IMR-90 (cell line): ENCODE data around the gene CDC42BPA. TPM values are rescaled to one million over a fixed set of nuclear protein-coding genes. Genes with fewer than 3 reads are reported as not detected.

Experiments used
- ATAC-seq: fragments of 200-7000 bp; cut with Tn5 transposase; 2 replicates; pipeline ENCODE4 v1.9.1; 2020; ENCODE audit warnings: low read depth, mild to moderate bottlenecking, moderate library complexity
- BruUV-seq: library from RNA; stranded (reverse); fragments of 400-500 nt; replicated peaks from 2 replicates; lab custom pipeline; 2021; lab: Mats Ljungman, UMichigan
- CTCF ChIA-PET: fragments of 300-600 bp; formaldehyde crosslinking; extraction: SDS; loops from one replicate; lab custom pipeline; 2021; ENCODE audit warnings: antibody characterized with exemption; lab: Yijun Ruan, JAX
- POLR2A ChIA-PET: fragments of 300-600 bp; sonication (Branson Sonifier 250); formaldehyde crosslinking; loops from one replicate; lab custom pipeline; 2022; ENCODE audit warnings: antibody characterized with exemption; ENCODE audit not compliant: unreplicated experiment; lab: Charles Lee
- DNase-seq: peaks from one replicate; pipeline ENCODE4 v3.0.0; 2013
- H2AFZ ChIP-seq: replicated peaks from 2 replicates; pipeline ENCODE3; 2013; ENCODE audit warnings: low read length, mild to moderate bottlenecking; ENCODE audit not compliant: poor library complexity
- H2AK5ac ChIP-seq: 2 replicates; pipeline ENCODE4 v1.6.1; 2013; ENCODE audit warnings: low read depth, low read length, inconsistent platforms
- H2AK9ac ChIP-seq: replicated peaks from 2 replicates; pipeline ENCODE3; 2013; ENCODE audit warnings: mild to moderate bottlenecking, low read depth, low read length, moderate library complexity; ENCODE audit not compliant: poor library complexity
- H2BK120ac ChIP-seq: 2 replicates; pipeline ENCODE4 v1.6.1; 2013; ENCODE audit warnings: low read depth, low read length, inconsistent platforms
- H2BK15ac ChIP-seq: 3 replicates; pipeline ENCODE4 v1.6.1; 2013; ENCODE audit warnings: low read depth, low read length, inconsistent platforms
- H2BK20ac ChIP-seq: 2 replicates; pipeline ENCODE4 v1.6.1; 2013; ENCODE audit warnings: low read depth, mild to moderate bottlenecking, inconsistent platforms, low read length, moderate library complexity
- H2BK5ac ChIP-seq: 2 replicates; pipeline ENCODE4 v1.6.1; 2013; ENCODE audit warnings: mild to moderate bottlenecking, low read depth, low read length, inconsistent platforms; ENCODE audit not compliant: poor library complexity, severe bottlenecking
- H3K14ac ChIP-seq: replicated peaks from 2 replicates; pipeline ENCODE4 v1.6.1; 2013; ENCODE audit warnings: low read depth, low read length, inconsistent platforms
- H3K18ac ChIP-seq: 2 replicates; pipeline ENCODE4 v1.6.1; 2013; ENCODE audit warnings: low read depth, low read length, control low read depth
- H3K23ac ChIP-seq: 2 replicates; pipeline ENCODE4 v1.6.1; 2013; ENCODE audit warnings: low read depth, low read length, inconsistent platforms
- H3K27ac ChIP-seq: 2 replicates; pipeline ENCODE4 v1.5.1; 2013; ENCODE audit warnings: mild to moderate bottlenecking, control low read depth, low read length; ENCODE audit not compliant: insufficient read depth
- H3K27me3 ChIP-seq: 2 replicates; pipeline ENCODE4 v1.6.1; 2013; ENCODE audit warnings: low read length; ENCODE audit not compliant: control insufficient read depth, insufficient read depth
- H3K36me3 ChIP-seq: 2 replicates; pipeline ENCODE4 v1.6.1; 2013; ENCODE audit warnings: low read length, mixed read lengths; ENCODE audit not compliant: control insufficient read depth, insufficient read depth
- H3K4ac ChIP-seq: 2 replicates; pipeline ENCODE4 v1.6.1; 2013; ENCODE audit warnings: low read depth, low read length, inconsistent platforms
- H3K4me1 ChIP-seq: 2 replicates; pipeline ENCODE4 v1.6.1; 2013; ENCODE audit warnings: low read length, mixed read lengths; ENCODE audit not compliant: control insufficient read depth, insufficient read depth
- H3K4me2 ChIP-seq: 2 replicates; pipeline ENCODE4 v1.6.1; 2013; ENCODE audit warnings: low read depth, mild to moderate bottlenecking, control low read depth, low read length, moderate library complexity
- H3K4me3 ChIP-seq: 2 replicates; pipeline ENCODE4 v1.5.1; 2013; ENCODE audit warnings: low read depth, mild to moderate bottlenecking, control low read depth, low read length, moderate library complexity; ENCODE audit not compliant: insufficient read depth
- H3K56ac ChIP-seq: 2 replicates; pipeline ENCODE4 v1.6.1; 2013; ENCODE audit warnings: low read length, inconsistent platforms; ENCODE audit not compliant: insufficient read depth; ENCODE audit errors: extremely low read depth
- H3K79me1 ChIP-seq, 2 experiments: 2 replicates each; pipeline ENCODE4 v1.6.1; 2013; ENCODE audit warnings: low read length in 2 of 2, inconsistent platforms in 1 of 2, low read depth in 1 of 2
- H3K9ac ChIP-seq: 2 replicates; pipeline ENCODE4 v1.6.1; 2013; ENCODE audit warnings: low read depth, low read length, control low read depth
- H3K9me1 ChIP-seq: 2 replicates; pipeline ENCODE4 v1.6.1; 2013; ENCODE audit warnings: low read length, inconsistent platforms; ENCODE audit not compliant: insufficient read depth
- H3K9me3 ChIP-seq: 2 replicates; pipeline ENCODE4 v1.6.1; 2013; ENCODE audit warnings: low read length; ENCODE audit not compliant: control insufficient read depth, insufficient read depth
- H4K20me1 ChIP-seq: 2 replicates; pipeline ENCODE4 v1.6.1; 2013; ENCODE audit warnings: low read length, inconsistent platforms; ENCODE audit not compliant: insufficient read depth
- H4K5ac ChIP-seq: 2 replicates; pipeline ENCODE4 v1.6.1; 2013; ENCODE audit warnings: mild to moderate bottlenecking, low read depth, low read length, control low read depth
- H4K8ac ChIP-seq, 2 experiments: 2 replicates each; pipeline ENCODE4 v1.6.1; 2013; ENCODE audit warnings: low read depth in 2 of 2, low read length in 2 of 2, control low read depth in 1 of 2, inconsistent platforms in 1 of 2
- H4K91ac ChIP-seq: 2 replicates; pipeline ENCODE4 v1.6.1; 2013; ENCODE audit warnings: low read depth, low read length, inconsistent platforms; ENCODE audit not compliant: insufficient read depth
- BHLHE40 ChIP-seq: fragments of 150-350 bp; IDR thresholded peaks from 2 replicates; pipeline ENCODE4 v1.6.1; 2016; ENCODE audit warnings: mild to moderate bottlenecking, low read depth, low read length
- CEBPB ChIP-seq: IDR thresholded peaks from 2 replicates; pipeline ENCODE4 v1.6.1; 2012; ENCODE audit warnings: low read depth, low read length, improper control_type of control experiment
- CHD1 ChIP-seq: IDR thresholded peaks from 2 replicates; pipeline ENCODE4 v1.6.1; 2012; ENCODE audit warnings: low read depth, low read length, improper control_type of control experiment
- CTCF ChIP-seq: conservative IDR thresholded peaks from 2 replicates; pipeline ENCODE4 v1.5.1; 2012; ENCODE audit warnings: mild to moderate bottlenecking, low read depth, low read length, improper control_type of control experiment
- ELK1 ChIP-seq: fragments of 150-350 bp; IDR thresholded peaks from 2 replicates; pipeline ENCODE4 v1.6.1; 2016; ENCODE audit warnings: low read depth, mild to moderate bottlenecking, low read length, moderate library complexity, borderline replicate concordance
- FOS ChIP-seq: fragments of 150-350 bp; IDR thresholded peaks from 2 replicates; pipeline ENCODE4 v1.6.1; 2016; ENCODE audit warnings: low read depth, low read length
- MAFK ChIP-seq: IDR thresholded peaks from 2 replicates; pipeline ENCODE4 v1.6.1; 2012; ENCODE audit warnings: low read depth, low read length, improper control_type of control experiment
- MAZ ChIP-seq: IDR thresholded peaks from 2 replicates; pipeline ENCODE4 v1.6.1; 2012; ENCODE audit warnings: low read depth, mild to moderate bottlenecking, low read length, improper control_type of control experiment, moderate library complexity, borderline replicate concordance
- MXI1 ChIP-seq: IDR thresholded peaks from 2 replicates; pipeline ENCODE4 v1.6.1; 2012; ENCODE audit warnings: low read depth, mild to moderate bottlenecking, low read length, moderate library complexity, borderline replicate concordance
- NFE2L2 ChIP-seq: fragments of 150-350 bp; IDR thresholded peaks from 2 replicates; pipeline ENCODE4 v1.6.1; 2016; ENCODE audit warnings: low read depth, mild to moderate bottlenecking, low read length
- POLR2A ChIP-seq: IDR thresholded peaks from 2 replicates; pipeline ENCODE4 v1.6.1; 2012; ENCODE audit warnings: mild to moderate bottlenecking, low read depth, low read length
- RAD21 ChIP-seq: IDR thresholded peaks from 2 replicates; pipeline ENCODE4 v1.6.1; 2012; ENCODE audit warnings: low read length, improper control_type of control experiment
- RCOR1 ChIP-seq: IDR thresholded peaks from 2 replicates; pipeline ENCODE4 v1.6.1; 2012; ENCODE audit warnings: mild to moderate bottlenecking, low read length, improper control_type of control experiment; ENCODE audit not compliant: insufficient replicate concordance
- RFX5 ChIP-seq: IDR thresholded peaks from 2 replicates; pipeline ENCODE4 v1.8.0; 2012; ENCODE audit warnings: low read depth, mild to moderate bottlenecking, low read length, moderate library complexity
- SMC3 ChIP-seq: fragments of 150-350 bp; IDR thresholded peaks from 2 replicates; pipeline ENCODE4 v1.6.1; 2016; ENCODE audit warnings: low read depth, mild to moderate bottlenecking, antibody characterized with exemption, low read length, moderate library complexity
- USF2 ChIP-seq: fragments of 150-350 bp; IDR thresholded peaks from 2 replicates; pipeline ENCODE4 v1.6.1; 2017; ENCODE audit warnings: mild to moderate bottlenecking, antibody characterized with exemption, low read length, low read depth
- WGBS, 2 experiments: methylation state at CpG; one replicate each; pipeline versions ENCODE4 v1.1.5 to v1.1.7; 2013; ENCODE audit warnings: missing lambda C conversion rate in 2 of 2; ENCODE audit not compliant: insufficient read length in 1 of 2; ENCODE audit errors: extremely low coverage in 2 of 2; 5-methylcytosine and 5-hydroxymethylcytosine counted together
- dilution Hi-C: fragments of 300-500 bp; cut with HindIII; formaldehyde crosslinking; loops from one replicate; pipeline ENCODE4 v1.14.3; 2018; ENCODE audit warnings: low sequenced_read_pairs; ENCODE audit not compliant: unreplicated experiment
- in situ Hi-C: fragments of 300-500 bp; cut with MboI; formaldehyde crosslinking; loops from 3 replicates; pipeline ENCODE4 v1.14.3; 2019; ENCODE audit warnings: low sequenced_read_pairs, inconsistent platforms, mixed read lengths
- intact Hi-C: fragments of 100-400 bp; cut with micrococcal nuclease; formaldehyde crosslinking; loops from 2 replicates; pipeline ENCODE4 v1.10.0; 2022
- polyA plus RNA-seq, 3 experiments: library from polyadenylated mRNA; depleted of rRNA; stranded (reverse); fragments of >200 nt; gene quantifications; 2 replicates each; pipeline ENCODE4 v1.2.3, GENCODE V29; 2012; ENCODE audit warnings: low replicate concordance in 1 of 3
- total RNA-seq: library from RNA; depleted of rRNA; stranded (reverse); fragments of >200 nt; gene quantifications from 2 replicates; pipeline ENCODE4 v1.2.3, GENCODE V29; 2012

Gene CDC42BPA
- total and polyA plus RNA-seq, 2 of the 4 experiments (the other 2 are of a cell fraction) = 9.4 to 27.8 TPM

- in situ Hi-C loops = no loop called here
- no peak overlapping the region for H3K4me2 ChIP-seq
- no peak for ATAC-seq
- no peak overlapping the region for H3K56ac ChIP-seq
- no peak overlapping the region for H4K5ac ChIP-seq
- H3K79me1 ChIP-seq = peaks cover 4 to 15% of the 10 kb centered on the region in 2 experiments
- peaks cover 9% of the 10 kb centered on the region; the same call in 1 of the 2 replicates for H3K36me3 ChIP-seq
- ChIA-PET POLR2A (no interaction called here), CTCF (no interaction called here)
- H2AK9ac ChIP-seq = no peak overlapping the region
- peaks cover 8% of the 10 kb centered on the region for H3K9me1 ChIP-seq
- no peak overlapping the region for H3K4me3 ChIP-seq
- intact Hi-C loops = no loop called here
- H2BK120ac ChIP-seq = no peak overlapping the region
- H2AFZ ChIP-seq = no peak overlapping the region
- no peak overlapping the region for H2BK5ac ChIP-seq
- no peak overlapping the region for H3K9ac ChIP-seq
- no peaks in the 10 kb centered on the region for H3K27me3 ChIP-seq
- no peak overlapping the region for H2BK15ac ChIP-seq
- no peak overlapping the region for H3K14ac ChIP-seq
- no peak overlapping the region for H4K91ac ChIP-seq
- no peak for TF ChIP-seq MAZ
- no peak for TF ChIP-seq RAD21
- TF ChIP-seq CTCF = no peak
- no peak for TF ChIP-seq BHLHE40
- TF ChIP-seq MXI1 = no peak
- no peak for TF ChIP-seq FOS
- TF ChIP-seq POLR2A = no peak
- TF ChIP-seq SMC3 = no peak
- no peak for TF ChIP-seq ELK1
- TF ChIP-seq MAFK = no peak
- no peak for TF ChIP-seq RCOR1
- TF ChIP-seq CHD1 = no peak
- no peak for TF ChIP-seq CEBPB
- no peak for TF ChIP-seq RFX5
- no peak for TF ChIP-seq NFE2L2
- TF ChIP-seq USF2 = no peak
- DNase-seq = peak; percentile 31
- H3K23ac ChIP-seq = no peak overlapping the region
- dilution Hi-C loops = no loop called here
- H3K27ac ChIP-seq = no peak overlapping the region
- no peaks in the 10 kb centered on the region for H3K4me1 ChIP-seq
- H3K4ac ChIP-seq = no peak overlapping the region
- no peak overlapping the region for H2BK20ac ChIP-seq
- H4K8ac ChIP-seq = no peak overlapping the region
- BruUV-seq = no TSS peak
- H3K18ac ChIP-seq = no peak overlapping the region
- no peaks in the 10 kb centered on the region for H3K9me3 ChIP-seq
- WGBS, 2 experiments = no CpG with 5 or more reads among the region's 1 CpG
- H2AK5ac ChIP-seq = no peak overlapping the region
- no peaks in the 10 kb centered on the region for H4K20me1 ChIP-seq
These were observed 193.8 kb downstream of the CDC42BPA start for GRCh38 chr1:227124473-227124872.
